Measurements from ENCODE around the gene NRXN3.

Gene NRXN3

DNA sequence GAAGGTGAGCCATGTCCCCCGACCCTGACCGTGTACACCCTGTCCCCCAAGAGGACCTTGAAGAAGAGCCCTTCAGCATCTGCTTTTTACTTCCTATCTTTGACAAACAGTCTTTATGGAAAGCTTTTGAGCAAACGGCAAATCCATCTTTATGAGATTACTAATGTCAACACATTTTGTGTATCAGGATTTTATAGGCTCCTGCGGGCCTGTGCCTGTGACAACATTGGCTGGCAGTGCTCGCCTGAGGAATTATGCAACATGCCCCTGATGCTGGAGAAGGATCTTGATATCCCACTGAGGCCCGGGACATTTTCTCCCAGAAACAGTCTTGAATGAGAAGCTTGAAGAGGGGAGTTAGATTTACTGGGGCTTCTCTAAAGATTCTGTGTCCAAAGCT lies 416.5 kb downstream of the NRXN3 start:
- no peak for DNase-seq (ENCODE audit: low read depth)

- DNase-seq (ENCODE audit: low read depth): no peak
Observed at GRCh38 chr14:78588906-78589305, 418.7 kb downstream of the NRXN3 start.

GRCh38 chr14:78592616-78593219 lies 422.5 kb downstream of the NRXN3 start:
- no peak for DNase-seq (ENCODE audit: low read depth)

DNA sequence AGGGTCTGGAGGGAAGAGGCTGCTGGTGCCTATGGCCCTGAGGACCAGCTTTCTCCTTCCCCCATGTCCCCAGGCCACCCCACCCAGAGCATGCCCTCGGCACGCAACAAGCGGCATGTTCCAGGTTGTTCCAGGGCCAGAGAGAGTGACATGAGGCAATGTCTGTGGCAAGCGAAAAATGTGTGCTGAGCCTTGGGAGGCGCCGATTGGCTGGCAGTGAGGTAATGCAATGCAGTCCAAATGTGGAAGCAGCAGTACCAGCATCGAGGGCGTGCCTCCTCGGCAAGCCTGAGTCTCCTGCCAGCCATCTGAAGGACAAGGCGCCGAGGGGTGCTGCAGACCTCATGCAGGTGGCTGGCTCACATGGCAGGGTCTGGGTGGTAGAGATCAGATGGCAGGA lies 423.8 kb downstream of the NRXN3 start:
- no peak for DNase-seq (ENCODE audit: low read depth)

GRCh38 chr14:78595797-78596196 lies 425.6 kb downstream of the NRXN3 start:
- DNase-seq (ENCODE audit: low read depth): no peak

DNA sequence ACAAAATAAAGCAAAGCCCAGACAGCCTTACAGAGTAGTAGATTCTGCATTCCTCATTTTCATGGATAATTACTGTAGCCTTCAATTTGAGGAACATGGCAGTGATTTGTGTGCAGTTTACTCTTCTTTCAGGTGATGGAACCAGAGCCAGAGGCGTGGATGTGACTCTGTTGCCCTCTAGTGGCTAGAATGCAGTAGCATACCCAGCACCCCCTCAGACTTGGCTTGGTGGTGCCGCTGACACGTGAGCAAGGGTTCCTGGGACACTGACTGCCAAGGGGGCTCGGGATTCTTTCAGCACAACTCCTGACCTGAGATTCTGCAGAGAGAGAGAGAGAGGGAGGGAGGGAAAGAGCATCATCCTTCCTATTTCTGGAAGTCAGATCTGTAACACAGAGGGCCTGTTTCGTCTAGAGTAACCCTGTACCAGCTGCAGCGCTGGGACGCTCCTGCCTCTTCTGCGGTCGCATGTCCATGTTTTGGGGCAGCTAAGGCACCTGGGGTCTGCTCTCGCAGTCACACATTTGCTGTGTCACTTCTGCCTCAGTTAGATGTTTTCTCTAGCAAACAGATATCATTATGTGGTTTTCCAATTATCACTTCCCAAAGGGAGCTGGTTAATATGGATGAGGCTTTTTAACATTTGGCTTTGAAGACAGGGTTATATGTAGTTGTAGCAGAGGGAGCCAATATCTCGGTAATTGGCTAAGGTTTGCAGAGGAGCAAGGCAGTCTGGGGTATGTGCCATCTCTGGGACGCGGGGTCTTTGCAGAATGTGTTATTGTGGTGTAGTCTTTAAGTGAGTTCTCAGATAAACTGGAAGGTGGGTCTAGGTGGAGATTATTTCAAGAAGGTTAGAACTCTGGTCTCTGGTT lies 428.1 kb downstream of the NRXN3 start:
- DNase-seq (ENCODE audit: low read depth): peak; percentile 8

DNA sequence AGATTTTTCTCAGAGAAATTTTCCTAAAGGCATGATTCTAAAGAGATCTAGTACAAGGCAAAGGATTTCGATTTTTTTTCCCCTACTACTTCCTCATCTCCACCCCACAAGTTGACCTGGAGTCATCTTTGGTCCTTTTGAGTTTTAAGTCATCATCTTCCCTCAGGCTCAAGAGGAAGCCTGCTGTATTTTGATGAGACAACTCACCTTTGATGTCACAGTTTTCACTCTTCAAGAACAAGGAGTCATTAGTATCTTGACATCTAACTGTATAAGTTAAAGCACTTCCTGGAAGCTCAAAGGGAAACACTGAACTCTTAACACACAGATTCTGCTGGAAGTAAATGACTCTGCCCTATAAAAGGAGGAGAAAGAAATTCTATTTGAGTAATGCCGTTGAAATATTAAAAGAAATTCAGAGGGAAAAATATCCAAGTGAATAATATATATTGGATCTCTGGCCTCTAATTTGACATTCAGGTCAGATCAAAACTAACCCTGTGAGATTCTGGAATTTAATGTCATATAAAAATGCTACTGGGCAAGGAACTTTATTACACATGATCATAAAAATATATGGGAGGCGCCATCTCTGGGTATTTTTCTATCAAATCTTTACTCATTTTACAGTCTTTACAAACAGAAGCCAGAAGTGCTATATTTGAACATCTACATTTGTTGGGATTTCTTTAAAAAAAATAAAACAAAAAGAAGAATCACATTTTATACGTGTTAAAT lies 435.0 kb downstream of the NRXN3 start:
- DNase-seq (ENCODE audit: low read depth): no peak

DNA sequence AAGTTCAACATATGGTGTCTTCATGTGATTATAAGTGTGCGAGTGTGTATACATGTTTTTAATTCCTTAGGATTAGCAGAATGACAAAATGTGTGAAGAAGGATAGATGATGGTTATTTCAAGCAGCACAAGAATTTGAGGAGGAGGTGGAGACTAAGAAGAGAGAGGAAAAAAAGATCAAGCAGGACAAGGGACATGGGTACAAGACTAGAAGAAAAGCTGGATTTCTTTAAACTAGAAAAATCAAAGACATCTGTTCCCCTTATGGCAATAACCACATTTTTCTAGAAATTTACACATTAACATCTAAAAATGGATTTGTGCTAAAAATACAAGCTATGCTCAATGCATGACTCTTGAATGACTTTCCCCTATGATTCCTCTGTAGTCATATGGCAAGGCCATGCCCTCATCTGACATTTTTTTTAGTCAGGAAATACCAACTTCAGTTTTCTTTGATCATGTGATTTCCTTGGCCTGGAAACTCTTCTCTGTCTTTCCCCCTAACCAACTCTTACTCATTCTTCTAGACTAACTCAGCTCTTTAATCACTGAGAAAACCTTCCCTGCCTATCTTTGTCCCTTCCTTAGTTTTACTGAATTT lies 435.8 kb downstream of the NRXN3 start:
- DNase-seq (ENCODE audit: low read depth): no peak

GRCh38 chr14:78608998-78609787 lies 439.0 kb downstream of the NRXN3 start:
- DNase-seq (ENCODE audit: low read depth): no peak

GRCh38 chr14:78610994-78611393 lies 440.8 kb downstream of the NRXN3 start:
- no peak for DNase-seq (ENCODE audit: low read depth)

- no peak for DNase-seq (ENCODE audit: low read depth)
Observed at GRCh38 chr14:78611796-78612571, 441.8 kb downstream of the NRXN3 start.

DNA sequence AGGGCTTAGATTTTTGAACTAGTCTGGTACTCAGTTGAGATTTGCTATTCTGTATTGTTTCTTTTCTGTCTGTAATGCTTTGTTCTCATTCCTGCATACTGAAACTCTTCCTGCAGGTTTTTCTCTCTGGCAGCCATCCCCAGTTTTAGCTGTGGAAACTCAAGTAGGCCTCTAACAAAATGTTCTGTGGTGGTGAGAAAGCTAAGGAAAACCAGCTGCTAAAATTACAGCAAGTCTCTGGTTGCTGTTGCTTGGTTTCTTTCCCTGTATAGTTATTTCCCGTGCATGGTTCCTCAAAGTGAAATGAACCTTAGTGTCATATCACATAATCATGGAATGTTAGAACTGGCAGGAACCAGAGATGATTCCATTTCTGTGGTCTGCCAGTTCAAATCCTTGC lies 442.5 kb downstream of the NRXN3 start:
- no peak for DNase-seq (ENCODE audit: low read depth)

GRCh38 chr14:78614593-78614992 lies 444.4 kb downstream of the NRXN3 start:
- DNase-seq (ENCODE audit: low read depth): no peak

DNA sequence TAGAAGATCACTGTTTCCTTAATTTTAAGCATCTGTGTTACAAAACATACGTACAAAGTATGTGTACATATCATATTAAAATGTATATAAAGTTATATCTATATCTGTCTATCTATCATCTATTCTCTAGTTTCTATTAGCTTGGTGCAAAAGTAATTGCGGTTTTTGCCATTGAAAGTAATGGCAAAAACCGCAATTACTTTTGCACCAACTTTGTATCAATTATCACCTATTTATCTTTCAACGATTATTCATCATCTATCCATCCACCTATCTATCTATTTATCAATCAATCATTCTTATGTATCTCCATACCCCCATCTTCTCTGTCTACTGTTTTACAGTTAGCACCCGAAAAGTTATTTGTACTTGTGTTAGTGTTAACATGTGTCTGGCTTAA lies 447.6 kb downstream of the NRXN3 start:
- DNase-seq (ENCODE audit: low read depth): no peak

- DNase-seq (ENCODE audit: low read depth): no peak
Observed at GRCh38 chr14:78618368-78618767, 448.2 kb downstream of the NRXN3 start.

GRCh38 chr14:78627114-78627513 lies 456.9 kb downstream of the NRXN3 start:
- DNase-seq (ENCODE audit: low read depth): no peak

- DNase-seq (ENCODE audit: low read depth): no peak
Observed at GRCh38 chr14:78631551-78631950, 461.4 kb downstream of the NRXN3 start.

DNA sequence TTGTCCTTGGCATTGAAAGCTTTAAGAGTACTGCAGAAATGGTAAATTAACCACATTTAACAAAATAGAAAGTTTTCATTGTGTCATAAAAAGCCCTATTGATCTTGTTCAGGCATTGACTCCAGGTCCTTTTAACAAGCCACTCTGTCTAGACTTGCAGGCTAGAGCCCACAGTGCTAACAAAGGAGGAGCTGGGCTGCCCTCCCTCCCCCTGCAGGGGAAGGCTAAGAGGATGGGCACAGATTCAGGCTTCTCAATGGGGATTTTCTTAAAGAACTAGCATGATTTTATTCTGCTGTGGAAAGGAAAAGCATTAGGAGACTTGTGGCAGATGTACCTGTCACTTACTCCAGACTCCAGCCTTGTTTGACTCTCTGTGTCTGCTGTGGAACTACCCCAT lies 463.6 kb downstream of the NRXN3 start:
- DNase-seq (ENCODE audit: low read depth): no peak

DNA sequence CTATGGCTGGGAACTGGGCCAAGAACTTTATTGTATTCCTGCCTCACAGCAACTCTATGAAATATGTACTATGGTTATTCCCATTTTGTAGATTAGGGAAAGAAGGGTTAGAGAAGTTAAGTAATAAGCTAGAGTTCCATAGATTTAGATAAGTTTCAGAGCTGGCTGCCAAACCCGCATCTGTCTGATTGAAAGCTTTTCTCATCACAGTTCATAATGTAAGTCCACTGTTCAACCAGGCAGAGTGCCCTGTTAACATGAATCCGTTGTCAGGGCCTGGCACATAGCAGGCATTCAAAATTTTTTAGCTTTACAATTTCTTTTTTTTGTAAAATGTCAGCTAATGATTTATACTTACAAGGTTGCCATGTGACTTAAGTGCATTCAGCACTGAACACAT lies 467.3 kb downstream of the NRXN3 start:
- DNase-seq (ENCODE audit: low read depth): no peak

DNA sequence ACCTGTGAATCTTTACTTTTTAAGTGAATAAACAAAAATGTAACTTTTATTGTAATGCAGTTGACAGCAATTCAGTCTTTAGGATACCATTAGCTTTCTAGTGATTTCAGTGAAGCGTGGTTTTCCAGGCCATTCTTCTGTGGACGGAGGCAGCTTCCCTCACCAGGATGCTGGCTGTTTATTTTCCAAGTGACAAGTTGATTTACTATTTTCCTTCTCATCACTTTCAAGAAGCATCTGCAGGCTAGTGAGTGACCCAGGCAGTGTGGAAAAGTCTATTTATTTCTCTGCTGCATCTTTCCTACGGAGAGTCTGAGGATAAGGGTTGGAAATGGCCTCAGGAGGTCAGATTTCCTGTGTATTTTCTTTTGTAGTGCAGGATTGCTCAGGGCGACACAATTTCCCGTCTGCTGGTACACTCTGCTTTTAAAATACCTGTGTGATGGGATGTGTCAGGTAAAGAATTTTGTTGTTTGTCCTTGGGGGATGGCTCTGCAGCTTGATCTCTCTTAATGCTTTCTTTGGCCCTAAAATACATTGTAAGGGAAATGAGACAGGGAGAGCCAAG lies 467.8 kb downstream of the NRXN3 start:
- no peak for DNase-seq (ENCODE audit: low read depth)

DNA sequence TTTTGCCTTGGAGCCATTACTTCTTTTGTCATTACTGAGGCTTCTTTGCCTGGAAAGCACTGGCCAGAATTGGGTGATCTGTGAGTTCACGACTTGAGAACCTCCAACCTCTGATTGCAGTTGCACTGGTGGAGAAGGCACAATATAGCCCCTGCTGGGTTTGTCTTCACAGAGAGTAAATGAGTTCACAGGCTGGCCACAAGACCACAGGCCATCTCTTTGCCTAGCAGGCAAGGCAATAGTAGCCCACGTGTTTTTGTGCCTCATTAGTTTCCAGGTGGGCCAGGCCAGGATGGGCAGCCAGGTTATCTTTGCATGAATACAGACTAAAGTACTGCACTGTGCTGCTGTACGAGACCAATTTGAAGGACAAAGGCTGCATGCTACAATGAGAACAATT lies 468.8 kb downstream of the NRXN3 start:
- DNase-seq (ENCODE audit: low read depth): no peak
